Testis (tissue), 3 donors: Measurements from ENCODE around the gene KRT7. TPM values are rescaled to one million over a fixed set of nuclear protein-coding genes. Genes with fewer than 3 reads are reported as not detected.

ENCODE experiments used
- DNase-seq: peaks from one replicate; pipeline ENCODE4 v3.0.0-alpha.2; 2019
- H3K27ac ChIP-seq, 2 donors: fragments of 200-600 bp; sonication (generic); one replicate each; pipeline ENCODE4 v1.5.1; 2019
- H3K27me3 ChIP-seq: fragments of 200-600 bp; sonication (generic); one replicate; pipeline ENCODE4 v1.5.1; 2019
- H3K36me3 ChIP-seq: fragments of 200-600 bp; sonication (generic); one replicate; pipeline ENCODE4 v1.5.1; 2017; ENCODE audit warnings: low read depth; ENCODE audit errors: missing control alignments
- H3K4me1 ChIP-seq: fragments of 200-600 bp; sonication (generic); one replicate; pipeline ENCODE4 v1.5.1; 2019
- H3K4me3 ChIP-seq, 2 donors: fragments of 200-600 bp; sonication (generic); one replicate each; pipeline ENCODE4 v1.5.1; 2017 to 2019
- H3K9me3 ChIP-seq: fragments of 200-600 bp; sonication (generic); one replicate; pipeline ENCODE4 v1.5.1; 2017
- POLR2A ChIP-seq: fragments of 450-650 bp; IDR thresholded peaks from one replicate; pipeline ENCODE4 v1.6.1; 2017; ENCODE audit warnings: antibody characterized with exemption, mild to moderate bottlenecking, moderate library complexity
- WGBS, 2 donors: methylation state at CpG; one replicate each; pipeline ENCODE4 v1.1.5; 2018; 5-methylcytosine and 5-hydroxymethylcytosine counted together
- intact Hi-C: fragments of 100-400 bp; cut with DNase I; formaldehyde crosslinking; loops from one replicate; pipeline ENCODE4 v1.15.1; 2023; ENCODE audit warnings: low total_unique reads
- polyA plus RNA-seq: library from polyadenylated mRNA; stranded (reverse); fragments of 350-450 nt; fragmentation: Illumina TruSeq; extraction: RNeasy Lipid Tissue Mini Kit (QIAGEN cat#74804); gene quantifications from one replicate; pipeline ENCODE4 v1.2.3, GENCODE V29; 2014; ENCODE audit warnings: low read depth, low replicate concordance; ENCODE audit not compliant: insufficient read depth
- total RNA-seq, 2 donors: library from RNA; depleted of rRNA; stranded (reverse); fragments of >200 nt; gene quantifications; one replicate each; pipeline ENCODE4 v1.2.3, GENCODE V29; 2016
- TF ChIP-seq, protein P1 (sequence below), 3 experiments: fragments of 450-650 bp in 2 of 3; fragments of 200-600 bp in 1 of 3; sonication (generic) in 1 of 3; IDR thresholded peaks; one replicate each; pipeline ENCODE4 v1.5.1; 2016 to 2019; ENCODE audit warnings: antibody characterized with exemption in 3 of 3, mild to moderate bottlenecking in 2 of 3, moderate library complexity in 1 of 3

The KRT7 gene
- total and polyA plus RNA-seq, 3 donors from 2014 or later, result 3.3 to 19.3 (median 6.9) TPM

DNA sequence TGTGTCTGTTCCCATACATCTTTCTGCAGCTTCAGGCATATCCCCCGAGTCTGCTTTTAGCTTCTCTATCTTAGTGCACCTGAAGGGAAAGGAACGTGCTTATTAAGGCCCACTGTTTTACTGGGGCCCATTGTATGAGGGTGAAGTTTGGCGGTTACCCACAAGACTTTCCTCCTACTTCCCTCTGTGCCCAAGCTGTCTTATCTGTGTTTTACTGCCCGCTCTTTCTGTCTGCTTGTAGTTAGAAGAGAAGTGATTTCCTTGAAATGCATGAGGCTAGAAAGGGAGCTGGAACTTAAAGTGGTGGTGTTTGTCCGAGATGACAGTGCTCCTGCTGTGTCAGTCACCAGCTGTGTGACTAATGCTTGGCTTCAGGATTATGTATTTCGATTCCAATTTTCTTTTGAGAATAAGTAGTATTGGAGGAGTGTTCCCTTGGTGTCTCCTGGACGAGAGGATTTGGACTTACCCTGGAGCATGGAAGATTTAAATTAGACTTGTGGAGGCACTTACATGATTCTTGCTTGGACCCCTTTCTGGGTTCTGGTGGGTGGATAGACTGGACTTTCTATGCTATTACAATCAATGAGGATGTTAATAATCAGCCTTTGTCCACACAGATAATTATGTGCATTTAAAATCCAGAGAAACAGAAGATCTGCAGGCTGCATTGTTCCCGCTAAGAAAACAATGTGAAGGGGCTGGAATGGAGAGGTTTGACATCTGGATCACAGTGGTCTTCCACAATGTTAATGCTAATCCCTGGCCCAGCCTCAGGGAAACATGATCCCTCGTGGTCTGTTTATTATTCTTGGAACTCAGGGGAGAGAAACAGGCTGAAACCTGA lies 27.5 kb downstream of the KRT7 start:
- Histone ChIP-seq H3K27me3 (no peaks in the 10 kb centered on the region), H3K36me3 (no peaks in the 10 kb centered on the region), H3K27ac (no peak overlapping the region), H3K4me1 (no peaks in the 10 kb centered on the region), H3K9me3 (no peaks in the 10 kb centered on the region), H3K4me3 (no peak overlapping the region)
- intact Hi-C loops, result no loop called here
- no peak for TF ChIP-seq POLR2A
- TF ChIP-seq, protein P1, sequence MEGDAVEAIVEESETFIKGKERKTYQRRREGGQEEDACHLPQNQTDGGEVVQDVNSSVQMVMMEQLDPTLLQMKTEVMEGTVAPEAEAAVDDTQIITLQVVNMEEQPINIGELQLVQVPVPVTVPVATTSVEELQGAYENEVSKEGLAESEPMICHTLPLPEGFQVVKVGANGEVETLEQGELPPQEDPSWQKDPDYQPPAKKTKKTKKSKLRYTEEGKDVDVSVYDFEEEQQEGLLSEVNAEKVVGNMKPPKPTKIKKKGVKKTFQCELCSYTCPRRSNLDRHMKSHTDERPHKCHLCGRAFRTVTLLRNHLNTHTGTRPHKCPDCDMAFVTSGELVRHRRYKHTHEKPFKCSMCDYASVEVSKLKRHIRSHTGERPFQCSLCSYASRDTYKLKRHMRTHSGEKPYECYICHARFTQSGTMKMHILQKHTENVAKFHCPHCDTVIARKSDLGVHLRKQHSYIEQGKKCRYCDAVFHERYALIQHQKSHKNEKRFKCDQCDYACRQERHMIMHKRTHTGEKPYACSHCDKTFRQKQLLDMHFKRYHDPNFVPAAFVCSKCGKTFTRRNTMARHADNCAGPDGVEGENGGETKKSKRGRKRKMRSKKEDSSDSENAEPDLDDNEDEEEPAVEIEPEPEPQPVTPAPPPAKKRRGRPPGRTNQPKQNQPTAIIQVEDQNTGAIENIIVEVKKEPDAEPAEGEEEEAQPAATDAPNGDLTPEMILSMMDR (IDR thresholded peaks at IDR 0.05), result no peak
- WGBS, 2 donors, result 67 to 68% methylated on average over 9 of the region's 9 CpGs
- no peak for DNase-seq

- Histone ChIP-seq H3K4me3 (no peak overlapping the region), H3K36me3 (no peaks in the 10 kb centered on the region), H3K27me3 (no peaks in the 10 kb centered on the region), H3K9me3 (no peaks in the 10 kb centered on the region), H3K4me1 (no peaks in the 10 kb centered on the region), H3K27ac (no peak overlapping the region)
- no peak for DNase-seq
- intact Hi-C loops, result no loop called here
- TF ChIP-seq POLR2A, result no peak
- TF ChIP-seq, protein P1 (IDR thresholded peaks at IDR 0.05), result no peak
- 58 to 62% methylated on average over 1 of the region's 1 CpG for WGBS, 2 donors
These were observed 28.1 kb downstream of the KRT7 start for GRCh38 chr12:52261208-52261484.

GRCh38 chr12:52262286-52262685 lies 29.2 kb downstream of the KRT7 start:
- H3K4me1 ChIP-seq, result no peaks in the 10 kb centered on the region
- no peaks in the 10 kb centered on the region for H3K36me3 ChIP-seq
- intact Hi-C loops, result no loop called here
- H3K27ac ChIP-seq, result no peak overlapping the region
- no peak for DNase-seq
- H3K4me3 ChIP-seq, result no peak overlapping the region
- H3K9me3 ChIP-seq, result no peaks in the 10 kb centered on the region
- TF ChIP-seq POLR2A, result no peak
- TF ChIP-seq, protein P1 (IDR thresholded peaks at IDR 0.05), result no peak
- no peaks in the 10 kb centered on the region for H3K27me3 ChIP-seq
- WGBS, 2 donors, result 89 to 96% methylated on average over 3 of the region's 3 CpGs

GRCh38 chr12:52263761-52264434 lies 30.9 kb downstream of the KRT7 start:
- Histone ChIP-seq H3K27ac (no peak overlapping the region), H3K9me3 (no peaks in the 10 kb centered on the region), H3K27me3 (no peaks in the 10 kb centered on the region), H3K36me3 (no peaks in the 10 kb centered on the region), H3K4me1 (no peaks in the 10 kb centered on the region), H3K4me3 (no peak overlapping the region)
- no peak for DNase-seq
- no peak for TF ChIP-seq POLR2A
- TF ChIP-seq, protein P1 (IDR thresholded peaks at IDR 0.05), result no peak
- 84 to 86% methylated on average over 4 to 7 of the region's 7 CpGs for WGBS, 2 donors
- intact Hi-C loops, result no loop called here
